ENCODE results near the gene ZNF385C.
"Not testable (repeated sequence)": the region's sequence is repeated elsewhere in the genome, so short reads cannot be mapped to it uniquely, and the experiment has no call there.

DNA sequence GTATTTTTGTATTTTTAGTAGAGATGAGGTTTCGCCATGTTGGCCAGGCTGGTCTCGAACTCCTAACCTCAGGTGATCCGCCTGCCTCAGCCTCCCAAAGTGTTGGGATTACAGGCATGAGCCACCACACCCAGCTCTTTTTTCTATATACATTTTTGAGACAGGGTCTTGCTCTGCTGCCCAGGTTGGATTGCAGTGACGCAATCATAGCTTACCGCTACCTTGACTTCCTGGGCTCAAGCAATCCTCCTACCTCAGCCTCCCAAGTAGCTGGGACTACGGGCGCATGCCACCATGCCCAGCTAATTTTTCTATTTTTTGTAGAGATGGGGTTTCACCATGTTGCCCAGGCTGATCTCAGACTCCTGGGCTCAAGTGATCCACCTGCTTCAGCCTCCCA is 42.4 kb upstream of the ZNF385C start:
- TF ChIP-seq POLR2A, CTCF (IDR thresholded peaks at IDR 0.05): not testable (repeated sequence)

Data from esophagus squamous epithelium (tissue), 4 donors.